HCT116 (cell line): ENCODE measurements around the gene PERCC1. TPM values are rescaled to one million over a fixed set of nuclear protein-coding genes. Genes with fewer than 3 reads are reported as not detected.

ENCODE experiments used
- ATAC-seq: fragments of 200-7000 bp; cut with Tn5 transposase; 2 replicates; pipeline ENCODE4 v1.9.1; 2020; ENCODE audit warnings: mild to moderate bottlenecking, moderate library complexity
- BruUV-seq: library from RNA; stranded (reverse); fragments of 400-500 nt; replicated peaks from 2 replicates; lab custom pipeline; 2021; lab: Mats Ljungman, UMichigan
- CTCF ChIA-PET: fragments of 300-600 bp; sonication (Branson Sonifier 250); formaldehyde crosslinking; loops from one replicate; lab custom pipeline; 2021; ENCODE audit warnings: antibody characterized with exemption; lab: Charles Lee
- POLR2A ChIA-PET: fragments of 300-600, 350-600 bp; sonication (Branson Sonifier 250); formaldehyde crosslinking; loops from one replicate; lab custom pipeline; 2021; ENCODE audit warnings: antibody characterized with exemption; lab: Charles Lee
- RAD21 ChIA-PET, 2 experiments: fragments of 300-600 bp; sonication (Branson Sonifier 250); formaldehyde crosslinking; loops; one replicate each; lab custom pipeline; 2023; ENCODE audit warnings: low total read pairs in 2 of 2; ENCODE audit not compliant: uncharacterized antibody in 2 of 2, unreplicated experiment in 2 of 2, low non-redundant PET in 1 of 2; lab: Charles Lee
- DNase-seq: peaks from one replicate; pipeline ENCODE4 v3.0.0-alpha.2; 2010; ENCODE audit warnings: low read depth, low spot score
- H2AFZ ChIP-seq: fragments of 200-600 bp; shearing (Covaris generic), sonication (generic); 2 replicates; pipeline ENCODE4 v1.6.1; 2017; ENCODE audit warnings: low read depth, mixed run types, mixed read lengths, antibody characterized with exemption, low read length; ENCODE audit not compliant: poor library complexity, severe bottlenecking
- H3K27ac ChIP-seq: 2 replicates; pipeline ENCODE4 v1.5.1; 2012; ENCODE audit warnings: low read depth, low read length
- H3K27me3 ChIP-seq: fragments of 200-600 bp; sonication (generic); 2 replicates; pipeline ENCODE4 v1.6.1; 2016; ENCODE audit warnings: mixed run types, low read length, mixed read lengths; ENCODE audit not compliant: insufficient read depth
- H3K36me3 ChIP-seq, 2 experiments: fragments of 200-500 bp in 1 of 2; fragments of 200-600 bp in 1 of 2; sonication (Bioruptor generic) in 1 of 2; sonication (generic) in 1 of 2; 2 replicates each; pipeline versions ENCODE4 v1.5.1 to v1.6.1; 2014 to 2016; ENCODE audit warnings: low read length in 2 of 2, inconsistent platforms in 1 of 2, mixed read lengths in 1 of 2, mixed run types in 1 of 2; ENCODE audit not compliant: insufficient read depth in 2 of 2, control insufficient read depth in 1 of 2
- H3K4me1 ChIP-seq, 2 experiments: fragments of 200-600 bp in 1 of 2; sonication (generic) in 1 of 2; 2 replicates each; pipeline versions ENCODE4 v1.5.1 to v1.6.1; 2012 to 2017; ENCODE audit warnings: low read length in 2 of 2, inconsistent platforms in 1 of 2, mild to moderate bottlenecking in 1 of 2, mixed read lengths in 1 of 2, mixed run types in 1 of 2, moderate library complexity in 1 of 2; ENCODE audit not compliant: insufficient read depth in 2 of 2, control insufficient read depth in 1 of 2
- H3K4me2 ChIP-seq: fragments of 200-600 bp; sonication (generic); 2 replicates; pipeline ENCODE4 v1.6.1; 2017; ENCODE audit warnings: mixed run types, low read length, mixed read lengths
- H3K4me3 ChIP-seq, 2 experiments: fragments of 200-600 bp in 1 of 2; sonication (generic) in 1 of 2; replicated peaks in 1 of 2; 2 replicates each; pipeline ENCODE4 v1.5.1; 2011 to 2016; ENCODE audit warnings: low read length in 2 of 2, control low read depth in 1 of 2, low read depth in 1 of 2, mild to moderate bottlenecking in 1 of 2, mixed read lengths in 1 of 2, mixed run types in 1 of 2
- H3K79me2 ChIP-seq: fragments of 200-600 bp; sonication (generic); 2 replicates; pipeline ENCODE4 v1.6.1; 2017; ENCODE audit warnings: mild to moderate bottlenecking, mixed run types, low read length, moderate library complexity, mixed read lengths; ENCODE audit not compliant: insufficient read depth
- H3K9ac ChIP-seq: fragments of 200-600 bp; sonication (generic); 2 replicates; pipeline ENCODE4 v1.6.1; 2016; ENCODE audit warnings: low read length, mixed read lengths
- H3K9me2 ChIP-seq: fragments of 200-600 bp; sonication (generic), shearing (Covaris generic); 2 replicates; pipeline ENCODE4 v1.6.1; 2017; ENCODE audit warnings: mixed run types, mild to moderate bottlenecking, moderate library complexity; ENCODE audit not compliant: insufficient read depth
- H3K9me3 ChIP-seq, 2 experiments: fragments of 200-500 bp in 1 of 2; fragments of 200-600 bp in 1 of 2; sonication (Bioruptor generic) in 1 of 2; sonication (generic) in 1 of 2; 2 replicates each; pipeline ENCODE4 v1.6.1; 2014 to 2017; ENCODE audit warnings: low read length in 2 of 2, mixed read lengths in 2 of 2, inconsistent platforms in 1 of 2, low read depth in 1 of 2, mild to moderate bottlenecking in 1 of 2, mixed run types in 1 of 2, moderate library complexity in 1 of 2; ENCODE audit not compliant: control insufficient read depth in 1 of 2, insufficient read depth in 1 of 2
- H4K20me1 ChIP-seq: fragments of 200-600 bp; sonication (generic), shearing (Covaris generic); 2 replicates; pipeline ENCODE4 v1.6.1; 2017; ENCODE audit warnings: mixed run types, mild to moderate bottlenecking, moderate library complexity; ENCODE audit not compliant: insufficient read depth
- EZH2 ChIP-seq: fragments of 200-600 bp; sonication (generic); IDR thresholded peaks from 2 replicates; pipeline ENCODE4 v1.6.1; 2017; ENCODE audit warnings: antibody characterized with exemption, mixed run types
- EZH2phosphoT487 ChIP-seq: fragments of 200-600 bp; IDR thresholded peaks from 2 replicates; pipeline ENCODE4 v1.6.1; 2018; ENCODE audit warnings: antibody characterized with exemption, borderline replicate concordance
- MAX ChIP-seq: IDR thresholded peaks from 2 replicates; pipeline ENCODE4 v1.6.1; 2012
- POLR2AphosphoS5 ChIP-seq: IDR thresholded peaks from 2 replicates; pipeline ENCODE4 v1.6.1; 2011; ENCODE audit warnings: mild to moderate bottlenecking, low read depth, low read length, moderate library complexity
- RAD21 ChIP-seq: IDR thresholded peaks from 2 replicates; pipeline ENCODE4 v1.6.1; 2012; ENCODE audit warnings: low read depth, mild to moderate bottlenecking
- REST ChIP-seq: IDR thresholded peaks from 2 replicates; pipeline ENCODE4 v1.6.1; 2012; ENCODE audit warnings: low read depth
- SP1 ChIP-seq: IDR thresholded peaks from 2 replicates; pipeline ENCODE4 v1.6.1; 2012; ENCODE audit warnings: low read depth
- TCF7L2 ChIP-seq: IDR thresholded peaks from 2 replicates; pipeline ENCODE4 v1.7.0; 2011; ENCODE audit warnings: borderline replicate concordance, inconsistent platforms; ENCODE audit not compliant: insufficient read depth, insufficient read length; ENCODE audit errors: extremely low read depth
- ZBTB33 ChIP-seq: IDR thresholded peaks from 2 replicates; pipeline ENCODE4 v1.6.1; 2011; ENCODE audit warnings: mild to moderate bottlenecking, low read length, moderate library complexity; ENCODE audit not compliant: insufficient replicate concordance; ENCODE audit errors: extremely low read depth
- intact Hi-C: fragments of 100-400 bp; cut with micrococcal nuclease; formaldehyde crosslinking; loops from 2 replicates; pipeline ENCODE4 v1.10.0; 2022
- total RNA-seq: library from RNA; stranded (reverse); gene quantifications from one replicate; pipeline ENCODE4 v1.2.1, GENCODE V29; 2021; ENCODE audit not compliant: unreplicated experiment

PERCC1 gene
- total RNA-seq, 1 experiment from 2014 or later: not detected

GRCh38 chr16:1461146-1461545 lies 30.3 kb downstream of the PERCC1 start (continued):
- TF ChIP-seq TCF7L2 (no peak), SP1 (no peak), POLR2AphosphoS5 (no peak), ZBTB33 (no peak), REST (no peak)

GRCh38 chr16:1464196-1464893 lies 33.5 kb downstream of the PERCC1 start:
- Histone ChIP-seq H3K79me2 (peaks cover 19% of the 10 kb centered on the region), H3K9ac (no peak overlapping the region), H2AFZ (no peak overlapping the region), H3K36me3 (no peaks in the 10 kb centered on the region; a peak in 1 of 4 replicates), H4K20me1 (no peaks in the 10 kb centered on the region), H3K9me3 (no peaks in the 10 kb centered on the region), H3K9me2 (no peaks in the 10 kb centered on the region), H3K4me2 (no peak overlapping the region), H3K27ac (no peak overlapping the region), H3K4me1 (peaks cover 3 to 9% of the 10 kb centered on the region in 2 experiments; a peak in 2 of 4 replicates), H3K4me3 (no peak overlapping the region), H3K27me3 (no peaks in the 10 kb centered on the region)
- BruUV-seq: no TSS peak
- DNase-seq (no peak), ATAC-seq (no peak)
- intact Hi-C loops: no loop called here
- ChIA-PET CTCF (no interaction called here), POLR2A (no interaction called here), RAD21 (no interaction called here)
- TF ChIP-seq EZH2 (no peak), RAD21 (no peak), EZH2phosphoT487 (no peak), MAX (no peak), POLR2AphosphoS5 (no peak)
